Naive thymus-derived CD8-positive, alpha-beta T cell (primary cell): Measurements from ENCODE around the gene JUN. TPM values are rescaled to one million over a fixed set of nuclear protein-coding genes. Genes with fewer than 3 reads are reported as not detected.
A peak's percentile ranks its signal among the peaks of the same experiment; 100 is the strongest.

ENCODE experiments used
- ATAC-seq, 2 donors: fragments of 150-1000 bp; cut with Tn5 transposase in 1 of 2; sonication (Bioruptor Pico), chemical (Tn5 transposase) in 1 of 2; 1 replicate in 1 of 2; 2 replicates in 1 of 2; pipeline ENCODE4 v1.10.0; 2021; ENCODE audit warnings: mild to moderate bottlenecking in 2 of 2, moderate library complexity in 2 of 2
- POLR2A ChIA-PET: fragments of 350-600 bp; sonication (Branson Sonifier 250); formaldehyde crosslinking; loops from one replicate; lab custom pipeline; 2021; ENCODE audit warnings: antibody characterized with exemption; lab: Charles Lee
- DNase-seq, 10 donors: peaks; one replicate each; pipeline versions ENCODE4 v3.0.0 to v3.0.0-alpha.2; 2020 to 2022
- H3K27ac Mint-ChIP-seq, 10 donors: one replicate each; pipeline ENCODE4 v1.8.0; 2020 to 2022; ENCODE audit warnings: mild to moderate bottlenecking in 10 of 10, mixed read lengths in 10 of 10, moderate library complexity in 4 of 10, inconsistent platforms in 1 of 10
- H3K27me3 Mint-ChIP-seq, 5 donors: one replicate each; pipeline ENCODE4 v1.8.0; 2021 to 2022; ENCODE audit warnings: mixed read lengths in 5 of 5
- H3K36me3 Mint-ChIP-seq, 3 donors: one replicate each; pipeline ENCODE4 v1.8.0; 2020 to 2022; ENCODE audit warnings: mixed read lengths in 3 of 3, mild to moderate bottlenecking in 2 of 3, inconsistent platforms in 1 of 3
- H3K4me1 Mint-ChIP-seq, 4 donors: one replicate each; pipeline ENCODE4 v1.8.0; 2021 to 2022; ENCODE audit warnings: mixed read lengths in 4 of 4
- H3K4me3 Mint-ChIP-seq, 10 donors: one replicate each; pipeline ENCODE4 v1.8.0; 2020 to 2022; ENCODE audit warnings: mild to moderate bottlenecking in 10 of 10, mixed read lengths in 10 of 10, moderate library complexity in 6 of 10, inconsistent platforms in 1 of 10
- H3K9me3 Mint-ChIP-seq, 9 donors: one replicate each; pipeline ENCODE4 v1.8.0; 2020 to 2022; ENCODE audit warnings: mixed read lengths in 9 of 9, mild to moderate bottlenecking in 3 of 9, inconsistent platforms in 1 of 9, moderate library complexity in 1 of 9
- polyA plus RNA-seq, 3 donors: library from polyadenylated mRNA; unstranded; fragments of 300-500 nt; fragmentation: Illumina TruSeq; gene quantifications; one replicate each; pipeline ENCODE4 v1.2.3, GENCODE V29; 2021
- total RNA-seq, 8 experiments: library from RNA in 2 of 8; stranded (reverse) in 2 of 8; gene quantifications; one replicate each; pipeline ENCODE4 v1.2.3 and lab custom pipeline; 2021 to 2026

The JUN gene
- total RNA-seq (10 to 100 TPM; 38.2 to 40.0 TPM), polyA plus RNA-seq (10 to 100 TPM; 30.7 to 59.4 (median 32.0) TPM), total RNA-seq (lab: John Stamatoyannopoulos, UW) (49.9 to 5,575 (median 115) reads per million in 6 experiments)

GRCh38 chr1:58783993-58784757 is at the start of gene JUN:
JUN (minus strand) TSS chr1:58784047; CDS start chr1:58783070, 977 bp downstream.
- peaks cover 28 to 44% (median 42%) of the 10 kb centered on the region in 4 donors for H3K4me1 Mint-ChIP-seq
- H3K36me3 Mint-ChIP-seq: peaks cover 14 to 21% (median 20%) of the 10 kb centered on the region in 3 donors
- H3K4me3 Mint-ChIP-seq: peak within 1 kb of the TSS; percentile 79 to 100 (median 92)
- DNase-seq (peak; percentile 92 to 100 (median 98)), ATAC-seq (peak; percentile 69 to 73)
- POLR2A ChIA-PET: interaction anchor here (0.5 to 3.7 kb wide), 29 partner anchors 10 to 913 kb away, joined by 3 to 31 read pairs (median 3); partner anchors contain the start of gene FGGY
- H3K27me3 Mint-ChIP-seq: peaks cover 0 to 6% (median 0%) of the 10 kb centered on the region in 5 donors
- peaks cover 0 to 18% (median 9%) of the 10 kb centered on the region in 9 donors for H3K9me3 Mint-ChIP-seq
- peak within 1 kb of the TSS; percentile 93 to 100 (median 100) for H3K27ac Mint-ChIP-seq

- no peak overlapping the region for H3K27ac Mint-ChIP-seq
- no peak overlapping the region for H3K4me3 Mint-ChIP-seq
- H3K4me1 Mint-ChIP-seq: peaks cover 0 to 3% (median 0%) of the 10 kb centered on the region in 4 donors
- no peak for ATAC-seq
- no peak for DNase-seq
- peaks cover 0 to 3% (median 0%) of the 10 kb centered on the region in 5 donors for H3K27me3 Mint-ChIP-seq
- POLR2A ChIA-PET: interaction anchor here (0.6 kb wide), 1 partner anchor 139 kb away, joined by 3 read pairs; no protein-coding TSS in a partner anchor
- peaks cover 0 to 5% (median 2%) of the 10 kb centered on the region in 3 donors for H3K36me3 Mint-ChIP-seq
- peaks cover 0 to 5% (median 4%) of the 10 kb centered on the region in 9 donors for H3K9me3 Mint-ChIP-seq
Measured at GRCh38 chr1:58833166-58833565, 49.3 kb upstream of the JUN start.

GRCh38 chr1:58830291-58830690 is 46.4 kb upstream of the JUN start:
- H3K36me3 Mint-ChIP-seq: peaks cover 2 to 21% (median 18%) of the 10 kb centered on the region in 3 donors
- H3K27ac Mint-ChIP-seq: no peak overlapping the region
- ATAC-seq (no peak), DNase-seq (no peak)
- H3K9me3 Mint-ChIP-seq: peaks cover 5 to 28% (median 21%) of the 10 kb centered on the region in 9 donors
- H3K27me3 Mint-ChIP-seq: no peaks in the 10 kb centered on the region
- H3K4me1 Mint-ChIP-seq: no peaks in the 10 kb centered on the region
- POLR2A ChIA-PET: no interaction called here
- no peak overlapping the region for H3K4me3 Mint-ChIP-seq

GRCh38 chr1:58829866-58830265 is 46.0 kb upstream of the JUN start:
- POLR2A ChIA-PET: no interaction called here
- ATAC-seq: no peak
- Mint-ChIP-seq H3K27me3 (no peaks in the 10 kb centered on the region), H3K4me1 (no peaks in the 10 kb centered on the region), H3K4me3 (no peak overlapping the region), H3K9me3 (peaks cover 5 to 28% (median 21%) of the 10 kb centered on the region in 9 donors), H3K36me3 (peaks cover 2 to 21% (median 18%) of the 10 kb centered on the region in 3 donors), H3K27ac (no peak overlapping the region)
- no peak for DNase-seq

- DNase-seq: no peak
- POLR2A ChIA-PET: interaction anchor here (0.5 kb wide), 1 partner anchor 82 kb away, joined by 3 read pairs; no protein-coding TSS in a partner anchor
- Mint-ChIP-seq H3K9me3 (peaks cover 5 to 28% (median 21%) of the 10 kb centered on the region in 9 donors), H3K27ac (no peak overlapping the region), H3K36me3 (peaks cover 2 to 21% (median 18%) of the 10 kb centered on the region in 3 donors), H3K27me3 (no peaks in the 10 kb centered on the region), H3K4me3 (no peak overlapping the region), H3K4me1 (peaks cover 0 to 2% (median 0%) of the 10 kb centered on the region in 4 donors)
- no peak for ATAC-seq
Measured at GRCh38 chr1:58827298-58827697, 43.5 kb upstream of the JUN start.

- Mint-ChIP-seq H3K27me3 (no peaks in the 10 kb centered on the region), H3K4me3 (no peak overlapping the region), H3K27ac (no peak overlapping the region), H3K9me3 (peaks cover 5 to 28% (median 21%) of the 10 kb centered on the region in 9 donors), H3K36me3 (peaks cover 2 to 21% (median 18%) of the 10 kb centered on the region in 3 donors), H3K4me1 (peaks cover 0 to 4% (median under 1%) of the 10 kb centered on the region in 4 donors)
- POLR2A ChIA-PET: no interaction called here
- DNase-seq (no peak), ATAC-seq (no peak)
Measured at GRCh38 chr1:58824753-58825389, 41.0 kb upstream of the JUN start.

GRCh38 chr1:58823481-58824010 is 39.7 kb upstream of the JUN start:
- DNase-seq: no peak
- Mint-ChIP-seq H3K9me3 (peaks cover 5 to 26% (median 20%) of the 10 kb centered on the region in 9 donors), H3K4me3 (no peak overlapping the region), H3K36me3 (peaks cover 2 to 19% (median 17%) of the 10 kb centered on the region in 3 donors), H3K27me3 (no peaks in the 10 kb centered on the region), H3K4me1 (peaks cover 0 to 6% (median under 1%) of the 10 kb centered on the region in 4 donors), H3K27ac (peak overlapping the region in 1 of 10 donors; percentile 5)
- POLR2A ChIA-PET: interaction anchor here (1.0 kb wide), 1 partner anchor 40 kb away, joined by 3 read pairs; the partner anchor contains the start of gene JUN
- ATAC-seq: no peak

GRCh38 chr1:58821309-58821708 is 37.5 kb upstream of the JUN start:
- Mint-ChIP-seq H3K27me3 (no peaks in the 10 kb centered on the region), H3K4me3 (no peak overlapping the region), H3K9me3 (peaks cover 0 to 4% (median 0%) of the 10 kb centered on the region in 9 donors), H3K27ac (peak overlapping the region in 2 of 10 donors; percentile 33 to 86), H3K4me1 (peaks cover 6 to 13% (median 7%) of the 10 kb centered on the region in 4 donors), H3K36me3 (peaks cover 0 to 2% (median 1%) of the 10 kb centered on the region in 3 donors)
- POLR2A ChIA-PET: no interaction called here
- DNase-seq (no peak), ATAC-seq (no peak)

- DNase-seq: no peak
- no peaks in the 10 kb centered on the region for H3K9me3 Mint-ChIP-seq
- H3K36me3 Mint-ChIP-seq: no peaks in the 10 kb centered on the region
- no peak for ATAC-seq
- H3K27me3 Mint-ChIP-seq: no peaks in the 10 kb centered on the region
- peaks cover 9 to 32% (median 22%) of the 10 kb centered on the region in 4 donors for H3K4me1 Mint-ChIP-seq
- peak overlapping the region in 1 of 10 donors; percentile 2 for H3K27ac Mint-ChIP-seq
- no peak overlapping the region for H3K4me3 Mint-ChIP-seq
- POLR2A ChIA-PET: interaction anchor here (1.2 to 3.6 kb wide), 2 partner anchors 35 to 159 kb away, joined by 3 to 31 read pairs; partner anchors contain the start of gene JUN
Measured at GRCh38 chr1:58818976-58819375, 35.1 kb upstream of the JUN start.

- POLR2A ChIA-PET: interaction anchor here (1.2 to 3.6 kb wide), 2 partner anchors 34 to 160 kb away, joined by 3 to 31 read pairs; partner anchors contain the start of gene JUN
- Mint-ChIP-seq H3K27me3 (no peaks in the 10 kb centered on the region), H3K27ac (peak overlapping the region in 1 of 10 donors; percentile 2), H3K4me3 (peak overlapping the region in 2 of 10 donors; percentile 20 to 42), H3K36me3 (no peaks in the 10 kb centered on the region), H3K9me3 (no peaks in the 10 kb centered on the region), H3K4me1 (peaks cover 10 to 41% (median 31%) of the 10 kb centered on the region in 4 donors)
- ATAC-seq: no peak
- no peak for DNase-seq
Measured at GRCh38 chr1:58818075-58818474, 34.2 kb upstream of the JUN start.

- no peaks in the 10 kb centered on the region for H3K9me3 Mint-ChIP-seq
- H3K4me1 Mint-ChIP-seq: peaks cover 18 to 54% (median 41%) of the 10 kb centered on the region in 4 donors
- POLR2A ChIA-PET: interaction anchor here (1.0 to 3.6 kb wide), 4 partner anchors 30 to 152 kb away, joined by 3 to 31 read pairs (median 3); partner anchors contain the start of gene JUN
- no peak for ATAC-seq
- no peaks in the 10 kb centered on the region for H3K36me3 Mint-ChIP-seq
- peak overlapping the region; percentile 85 to 94 (median 90) for H3K4me3 Mint-ChIP-seq
- H3K27me3 Mint-ChIP-seq: no peaks in the 10 kb centered on the region
- DNase-seq: no peak
- H3K27ac Mint-ChIP-seq: peak overlapping the region; percentile 86 to 94 (median 90)
Measured at GRCh38 chr1:58816747-58817221, 32.9 kb upstream of the JUN start.
